Esophagus squamous epithelium (tissue), 5 donors: Measurements from ENCODE around the gene PLPP7. TPM values are rescaled to one million over a fixed set of nuclear protein-coding genes. Genes with fewer than 3 reads are reported as not detected.
A peak's percentile ranks its signal among the peaks of the same experiment; 100 is the strongest.

ENCODE experiments used
- DNase-seq: peaks from one replicate; lab custom pipeline; 2025; lab: John Stamatoyannopoulos, UW
- H3K27ac ChIP-seq, 4 donors: fragments of 200-600 bp; sonication (generic); one replicate each; pipeline ENCODE4 v1.5.1; 2016 to 2019; ENCODE audit warnings: mild to moderate bottlenecking in 1 of 4
- H3K27me3 ChIP-seq, 4 donors: fragments of 200-600 bp; sonication (generic); 1 replicate in 3 of 4; 2 replicates in 1 of 4; pipeline versions ENCODE4 v1.5.1 to v1.6.0; 2017 to 2021; ENCODE audit warnings: antibody characterized with exemption in 1 of 4
- H3K36me3 ChIP-seq, 3 donors: fragments of 200-600 bp; sonication (generic); one replicate each; pipeline ENCODE4 v1.5.1; 2016 to 2019
- H3K4me1 ChIP-seq, 3 donors: fragments of 200-600 bp; sonication (generic); one replicate each; pipeline ENCODE4 v1.5.1; 2017 to 2019
- H3K4me3 ChIP-seq, 4 donors: fragments of 200-600 bp; sonication (generic); 1 replicate in 3 of 4; 2 replicates in 1 of 4; pipeline ENCODE4 v1.5.1; 2016 to 2019; ENCODE audit warnings: mild to moderate bottlenecking in 2 of 4, moderate library complexity in 1 of 4
- H3K9me3 ChIP-seq, 3 donors: fragments of 200-600 bp; sonication (generic); one replicate each; pipeline ENCODE4 v1.5.1; 2016 to 2019
- POLR2A ChIP-seq, 4 donors: fragments of 450-650 bp; IDR thresholded peaks; one replicate each; pipeline ENCODE4 v1.6.1; 2017; ENCODE audit warnings: antibody characterized with exemption in 4 of 4, mild to moderate bottlenecking in 4 of 4, moderate library complexity in 3 of 4
- WGBS, 2 donors: methylation state at CpG; one replicate each; pipeline ENCODE4 v1.1.5; 2018; 5-methylcytosine and 5-hydroxymethylcytosine counted together
- intact Hi-C: fragments of 100-400 bp; cut with DNase I; formaldehyde crosslinking; loops from one replicate; pipeline ENCODE4 v1.15.0; 2022
- total RNA-seq, 4 donors: library from RNA; depleted of rRNA; stranded (reverse); fragments of >200 nt; gene quantifications; one replicate each; pipeline ENCODE4 v1.1.0, GENCODE V29; 2016
- TF ChIP-seq, protein P1 (sequence below), 6 experiments: fragments of 450-650 bp in 4 of 6; fragments of 200-600 bp in 2 of 6; sonication (generic) in 2 of 6; IDR thresholded peaks; one replicate each; pipeline ENCODE4 v1.5.1; 2016 to 2019; ENCODE audit warnings: antibody characterized with exemption in 6 of 6, mild to moderate bottlenecking in 4 of 6, moderate library complexity in 4 of 6
- donor health status: DM: yes; HTN: yes; CAD: no.

Gene PLPP7
- total RNA-seq, 4 donors from 2014 or later: 0.40 to 2.9 (median 0.97) TPM; not detected in 1

DNA sequence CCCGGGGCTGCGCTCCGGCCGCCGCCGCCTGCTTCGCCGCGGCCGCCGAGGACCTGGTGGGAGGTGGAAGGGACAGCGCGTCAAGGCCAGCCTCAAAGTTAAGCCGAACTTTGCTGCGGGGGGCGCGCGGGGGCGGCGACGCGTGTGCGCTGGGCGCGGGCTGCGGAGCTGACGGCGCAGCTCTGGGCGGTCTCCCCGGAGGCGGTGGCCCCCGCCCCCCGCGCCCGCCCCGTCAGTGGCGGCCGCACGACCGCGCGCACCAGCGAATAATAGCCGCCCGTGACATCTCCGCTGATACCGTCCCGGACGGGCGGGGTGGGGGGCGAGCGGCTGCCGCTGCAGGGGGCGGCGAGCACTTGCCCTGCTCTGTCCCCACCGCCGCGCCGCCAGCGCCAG, 12.6 kb upstream of the PLPP7 start:
- peak overlapping the region; percentile 11 to 85 (median 74) for H3K27ac ChIP-seq
- WGBS, 2 donors: no CpG with 5 or more reads among the region's 60 CpGs
- no peaks in the 10 kb centered on the region for H3K9me3 ChIP-seq
- peaks cover 0 to 46% (median 11%) of the 10 kb centered on the region in 3 donors for H3K4me1 ChIP-seq
- TF ChIP-seq, protein P1, sequence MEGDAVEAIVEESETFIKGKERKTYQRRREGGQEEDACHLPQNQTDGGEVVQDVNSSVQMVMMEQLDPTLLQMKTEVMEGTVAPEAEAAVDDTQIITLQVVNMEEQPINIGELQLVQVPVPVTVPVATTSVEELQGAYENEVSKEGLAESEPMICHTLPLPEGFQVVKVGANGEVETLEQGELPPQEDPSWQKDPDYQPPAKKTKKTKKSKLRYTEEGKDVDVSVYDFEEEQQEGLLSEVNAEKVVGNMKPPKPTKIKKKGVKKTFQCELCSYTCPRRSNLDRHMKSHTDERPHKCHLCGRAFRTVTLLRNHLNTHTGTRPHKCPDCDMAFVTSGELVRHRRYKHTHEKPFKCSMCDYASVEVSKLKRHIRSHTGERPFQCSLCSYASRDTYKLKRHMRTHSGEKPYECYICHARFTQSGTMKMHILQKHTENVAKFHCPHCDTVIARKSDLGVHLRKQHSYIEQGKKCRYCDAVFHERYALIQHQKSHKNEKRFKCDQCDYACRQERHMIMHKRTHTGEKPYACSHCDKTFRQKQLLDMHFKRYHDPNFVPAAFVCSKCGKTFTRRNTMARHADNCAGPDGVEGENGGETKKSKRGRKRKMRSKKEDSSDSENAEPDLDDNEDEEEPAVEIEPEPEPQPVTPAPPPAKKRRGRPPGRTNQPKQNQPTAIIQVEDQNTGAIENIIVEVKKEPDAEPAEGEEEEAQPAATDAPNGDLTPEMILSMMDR (IDR thresholded peaks at IDR 0.05): no peak
- TF ChIP-seq POLR2A (IDR thresholded peaks at IDR 0.05): no peak
- intact Hi-C loops: no loop called here
- H3K36me3 ChIP-seq: no peaks in the 10 kb centered on the region
- peaks cover 0 to 70% (median 0%) of the 10 kb centered on the region in 4 donors for H3K27me3 ChIP-seq
- peak overlapping the region; percentile 50 to 79 (median 68) for H3K4me3 ChIP-seq
- no peak for DNase-seq

DNA sequence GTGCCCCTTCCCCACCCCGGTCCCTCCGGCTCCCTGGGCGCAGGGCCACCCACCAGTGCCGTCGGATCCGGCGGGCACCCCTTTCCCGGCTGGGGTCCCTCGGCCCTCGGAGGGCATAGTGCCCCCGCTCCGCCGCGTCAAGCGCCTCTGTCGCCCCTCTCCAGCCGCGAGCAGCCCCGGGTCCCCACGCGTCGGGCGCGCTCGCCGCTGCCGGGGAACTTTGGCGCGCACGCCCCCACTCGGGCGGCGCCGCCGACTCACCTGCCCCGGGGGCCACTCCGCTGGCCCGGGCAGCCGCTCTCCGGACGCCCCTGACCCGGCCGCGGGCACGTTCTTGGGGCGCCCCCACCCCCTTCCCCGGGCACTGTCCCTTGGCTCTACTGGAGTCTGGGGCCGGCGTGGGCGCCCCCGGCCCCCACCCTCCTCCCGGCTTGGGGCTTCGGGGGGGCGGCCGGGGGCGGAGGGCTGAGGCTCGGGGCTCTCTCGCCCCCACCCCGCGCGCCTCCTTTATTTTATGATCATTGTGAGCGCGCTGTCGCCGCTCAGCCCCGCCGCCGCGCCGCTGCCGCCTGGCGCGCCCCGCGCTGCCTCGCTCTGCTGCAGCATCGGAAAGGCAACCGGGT, 12.1 kb upstream of the PLPP7 start:
- H3K9me3 ChIP-seq: no peaks in the 10 kb centered on the region
- TF ChIP-seq, protein P1 (IDR thresholded peaks at IDR 0.05): no peak
- TF ChIP-seq POLR2A (IDR thresholded peaks at IDR 0.05): no peak
- H3K4me1 ChIP-seq: peaks cover 2 to 44% (median 12%) of the 10 kb centered on the region in 3 donors
- H3K27me3 ChIP-seq: peaks cover 0 to 75% (median 0%) of the 10 kb centered on the region in 4 donors
- H3K27ac ChIP-seq: peak overlapping the region; percentile 11 to 85 (median 74)
- WGBS, 2 donors: 0% methylated on average over 7 of the region's 78 CpGs; no CpG with 5 or more reads in 1 of the 2 donors
- no peaks in the 10 kb centered on the region for H3K36me3 ChIP-seq
- no peak for DNase-seq
- intact Hi-C loops: no loop called here
- peak overlapping the region; percentile 50 to 79 (median 68) for H3K4me3 ChIP-seq

DNA sequence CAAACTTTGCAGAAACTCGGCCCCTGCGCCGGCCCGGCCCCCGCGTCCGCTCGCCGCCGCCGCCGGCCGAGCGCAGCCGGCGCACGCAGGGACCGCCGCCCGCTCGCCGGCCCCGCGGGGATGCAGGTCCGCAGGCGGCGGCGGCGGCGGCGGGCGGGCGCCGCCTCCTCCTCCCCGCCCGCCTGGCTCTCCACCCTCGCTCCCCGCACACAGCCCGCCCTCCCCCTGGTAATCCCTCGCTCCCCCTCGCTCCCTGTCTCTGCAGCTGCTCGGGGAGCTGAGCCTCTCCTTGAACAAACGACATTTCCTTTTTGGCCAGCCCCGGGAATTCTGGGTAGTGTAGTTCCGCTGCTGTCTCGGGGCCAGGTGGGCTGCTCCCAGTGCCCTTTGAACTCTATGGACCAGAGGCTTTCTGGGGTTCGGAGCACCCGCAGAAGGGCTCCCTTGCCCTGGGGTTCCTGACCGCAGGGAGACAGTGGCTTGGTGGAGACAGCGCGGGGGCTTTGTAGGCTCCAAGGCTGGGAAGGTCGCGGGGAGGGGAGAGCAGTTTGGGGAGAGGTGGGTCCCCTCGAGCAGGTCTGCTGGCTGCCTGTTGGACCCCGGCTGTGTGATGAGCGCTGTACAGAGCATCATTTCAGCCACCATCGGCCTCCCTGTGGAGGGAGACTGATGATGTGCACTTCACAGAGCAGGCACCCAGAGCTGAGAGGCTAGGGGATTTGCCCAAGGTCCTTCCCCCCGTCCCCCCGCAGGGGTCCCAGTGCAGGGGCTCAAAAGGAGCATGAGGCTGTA, 11.4 kb upstream of the PLPP7 start:
- peaks cover 6 to 46% (median 19%) of the 10 kb centered on the region in 3 donors for H3K4me1 ChIP-seq
- intact Hi-C loops: no loop called here
- peaks cover 0 to 82% (median 0%) of the 10 kb centered on the region in 4 donors for H3K27me3 ChIP-seq
- peak overlapping the region in 3 of 4 donors; percentile 66 to 85 (median 83) for H3K27ac ChIP-seq
- no peaks in the 10 kb centered on the region for H3K9me3 ChIP-seq
- H3K36me3 ChIP-seq: no peaks in the 10 kb centered on the region
- WGBS, 2 donors: 31 to 38% methylated on average over 3 to 6 of the region's 59 CpGs
- TF ChIP-seq, protein P1 (IDR thresholded peaks at IDR 0.05): no peak
- no peak for TF ChIP-seq POLR2A (IDR thresholded peaks at IDR 0.05)
- DNase-seq: no peak
- peak overlapping the region; percentile 50 to 79 (median 68) for H3K4me3 ChIP-seq

DNA sequence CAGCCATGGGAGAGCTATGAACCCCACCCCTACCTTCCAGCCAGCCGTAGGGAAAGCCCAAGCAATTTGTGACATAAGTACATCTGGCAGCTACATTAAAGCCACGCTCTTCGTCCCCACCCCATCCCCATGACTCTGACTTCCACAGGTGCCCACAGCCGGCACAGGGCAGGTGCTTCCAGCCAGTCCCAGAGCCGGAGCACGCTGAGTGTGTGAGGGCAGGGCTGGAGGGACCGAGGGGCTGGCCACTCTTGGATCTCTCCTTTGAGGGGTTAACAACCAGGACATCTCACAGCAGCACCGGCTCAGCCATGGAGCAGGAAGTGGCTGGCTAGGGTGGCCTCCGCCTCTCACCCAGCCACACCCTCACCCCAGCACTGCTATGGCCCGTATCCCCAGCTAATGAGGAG, 10.8 kb upstream of the PLPP7 start:
- TF ChIP-seq POLR2A (IDR thresholded peaks at IDR 0.05): no peak
- TF ChIP-seq, protein P1 (IDR thresholded peaks at IDR 0.05): no peak
- H3K4me1 ChIP-seq: peaks cover 6 to 41% (median 19%) of the 10 kb centered on the region in 3 donors
- H3K27ac ChIP-seq: peak overlapping the region in 1 of 4 donors; percentile 85
- intact Hi-C loops: no loop called here
- DNase-seq: no peak
- H3K4me3 ChIP-seq: peak overlapping the region in 1 of 4 donors; percentile 79
- 20 to 40% methylated on average over 2 to 4 of the region's 10 CpGs for WGBS, 2 donors
- no peaks in the 10 kb centered on the region for H3K36me3 ChIP-seq
- H3K9me3 ChIP-seq: no peaks in the 10 kb centered on the region
- H3K27me3 ChIP-seq: peaks cover 0 to 86% (median 0%) of the 10 kb centered on the region in 4 donors
